Panc1 (cell line): ENCODE data around the gene WWOX. TPM values are rescaled to one million over a fixed set of nuclear protein-coding genes. Genes with fewer than 3 reads are reported as not detected.

Source experiments
- ATAC-seq: fragments of 200-7000 bp; cut with Tn5 transposase; 2 replicates; pipeline ENCODE4 v1.9.1; 2020; ENCODE audit warnings: mild to moderate bottlenecking, moderate library complexity
- BruUV-seq: library from RNA; stranded (reverse); fragments of 400-500 nt; replicated peaks from 2 replicates; lab custom pipeline; 2021; lab: Mats Ljungman, UMichigan
- CTCF ChIA-PET: fragments of 300-600 bp; sonication (Branson Sonifier 250); formaldehyde crosslinking; loops from one replicate; lab custom pipeline; 2022; ENCODE audit warnings: antibody characterized with exemption; lab: Charles Lee
- POLR2A ChIA-PET: fragments of 300-600 bp; sonication (Branson Sonifier 250); formaldehyde crosslinking; loops from one replicate; lab custom pipeline; 2022; ENCODE audit warnings: antibody characterized with exemption; lab: Charles Lee
- DNase-seq: peaks from one replicate; pipeline ENCODE4 v3.0.0-alpha.2; 2010; ENCODE audit warnings: low read depth, low spot score
- H3K27ac ChIP-seq: 2 replicates; pipeline ENCODE4 v1.5.1; 2011; ENCODE audit warnings: mild to moderate bottlenecking, low read length, inconsistent platforms
- H3K27me3 ChIP-seq: fragments of 200-500 bp; sonication (Bioruptor generic); 2 replicates; pipeline ENCODE4 v1.6.0; 2014; ENCODE audit warnings: low read length, inconsistent platforms; ENCODE audit not compliant: control insufficient read depth, insufficient read depth
- H3K36me3 ChIP-seq: fragments of 200-500 bp; sonication (Bioruptor generic); 2 replicates; pipeline ENCODE4 v1.5.1; 2014; ENCODE audit warnings: inconsistent platforms, mild to moderate bottlenecking, low read length, moderate library complexity; ENCODE audit not compliant: control insufficient read depth, insufficient read depth
- H3K4me1 ChIP-seq: 2 replicates; pipeline ENCODE4 v1.5.1; 2011; ENCODE audit warnings: inconsistent platforms, mild to moderate bottlenecking, low read length, moderate library complexity; ENCODE audit not compliant: control insufficient read depth, insufficient read depth
- H3K4me3 ChIP-seq, 2 experiments: 2 replicates each; pipeline ENCODE4 v1.5.1; 2011 to 2012; ENCODE audit warnings: low read depth in 2 of 2, low read length in 2 of 2, mild to moderate bottlenecking in 2 of 2, inconsistent platforms in 1 of 2, moderate library complexity in 1 of 2
- H3K9me3 ChIP-seq: fragments of 200-500 bp; sonication (Bioruptor generic); 2 replicates; pipeline ENCODE4 v1.5.1; 2014; ENCODE audit warnings: low read depth, mild to moderate bottlenecking, inconsistent platforms, low read length, moderate library complexity; ENCODE audit not compliant: control insufficient read depth, insufficient read depth
- POLR2AphosphoS5 ChIP-seq: IDR thresholded peaks from 2 replicates; pipeline ENCODE4 v1.6.1; 2012; ENCODE audit warnings: mild to moderate bottlenecking, low read depth, low read length, moderate library complexity
- SIN3A ChIP-seq: IDR thresholded peaks from 2 replicates; pipeline ENCODE4 v1.6.1; 2012; ENCODE audit warnings: low read depth, mild to moderate bottlenecking, low read length, moderate library complexity, borderline replicate concordance; ENCODE audit not compliant: insufficient read depth
- TCF7L2 ChIP-seq: IDR thresholded peaks from 2 replicates; pipeline ENCODE4 v1.6.1; 2011; ENCODE audit warnings: mild to moderate bottlenecking, low read depth, low read length, inconsistent platforms
- in situ Hi-C: cut with HindIII; loops from 2 replicates; pipeline ENCODE4 v1.10.0; 2016; ENCODE audit warnings: low sequenced_read_pairs, low pct_unique_long_range_greater_than_20kb
- intact Hi-C: fragments of 100-400 bp; cut with micrococcal nuclease; formaldehyde crosslinking; loops from one replicate; pipeline ENCODE4 v1.10.0; 2022; ENCODE audit not compliant: unreplicated experiment
- total RNA-seq: library from RNA; stranded (reverse); gene quantifications from one replicate; pipeline ENCODE4 v1.2.1, GENCODE V29; 2021; ENCODE audit not compliant: unreplicated experiment
- TF ChIP-seq, protein P1 (sequence below): fragments of 450-650 bp; IDR thresholded peaks from 2 replicates; pipeline ENCODE4 v1.5.1; 2017; ENCODE audit warnings: mild to moderate bottlenecking
- TF ChIP-seq, protein P2 (sequence below), 2 experiments: IDR thresholded peaks; 2 replicates each; pipeline ENCODE4 v1.6.1; 2011 to 2012; ENCODE audit warnings: low read depth in 2 of 2, control low read depth in 1 of 2, low read length in 1 of 2, mild to moderate bottlenecking in 1 of 2, moderate library complexity in 1 of 2; ENCODE audit not compliant: insufficient read depth in 1 of 2

The WWOX gene
- total RNA-seq, 1 experiment from 2014 or later = 12.5 TPM

DNA sequence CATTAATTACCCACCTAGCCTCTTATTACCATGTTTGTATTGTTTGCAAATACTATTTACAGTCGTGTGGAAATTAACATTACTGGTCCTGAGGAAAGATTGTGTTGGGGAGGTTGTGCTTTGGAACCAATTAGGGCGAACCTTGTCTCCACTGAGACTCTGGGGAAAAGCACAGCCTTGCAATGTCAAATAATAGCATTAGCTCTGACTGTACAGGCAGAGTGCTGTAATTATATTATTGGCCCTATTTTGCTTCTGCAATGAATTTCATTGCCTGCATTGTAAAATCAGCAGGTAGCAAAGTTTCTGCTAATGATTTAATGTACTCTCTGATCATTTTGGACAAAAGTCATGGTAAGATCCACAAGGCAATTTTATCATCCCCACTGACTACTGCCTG is 97.0 kb downstream of the WWOX start:
- CTCF ChIA-PET = no interaction called here
- DNase-seq = no peak
- no peak overlapping the region for H3K4me3 ChIP-seq

DNA sequence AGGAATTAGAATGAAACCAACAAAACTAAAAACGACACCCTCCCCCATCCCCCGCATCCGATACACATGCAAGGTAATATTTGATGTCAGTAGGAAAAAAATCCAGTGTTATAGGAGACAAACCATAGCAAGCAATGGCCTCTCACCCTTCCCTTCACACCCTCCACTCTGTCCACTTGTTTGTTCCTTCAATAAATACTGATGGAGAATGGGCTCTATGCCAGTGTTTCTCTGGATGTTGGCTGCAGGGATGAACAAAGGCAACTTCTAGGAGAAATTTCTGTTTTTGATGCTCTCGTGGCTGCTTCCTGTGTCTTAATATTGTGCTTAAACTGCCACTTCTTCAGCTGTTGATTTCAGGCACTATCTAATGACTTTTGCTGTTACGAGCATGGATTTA is 98.8 kb downstream of the WWOX start:
- ChIA-PET CTCF (no interaction called here), POLR2A (no interaction called here)
- Histone ChIP-seq H3K9me3 (no peaks in the 10 kb centered on the region), H3K27ac (no peak overlapping the region), H3K4me3 (no peak overlapping the region), H3K27me3 (no peaks in the 10 kb centered on the region), H3K4me1 (no peaks in the 10 kb centered on the region; the same call in 1 of the 2 replicates), H3K36me3 (no peaks in the 10 kb centered on the region)
- no peak for DNase-seq
- no peak for ATAC-seq
- intact Hi-C loops (no loop called here), in situ Hi-C loops (no loop called here)
- no TSS peak for BruUV-seq
- TF ChIP-seq TCF7L2 = no peak
- TF ChIP-seq POLR2AphosphoS5 = no peak
- TF ChIP-seq, protein P1, sequence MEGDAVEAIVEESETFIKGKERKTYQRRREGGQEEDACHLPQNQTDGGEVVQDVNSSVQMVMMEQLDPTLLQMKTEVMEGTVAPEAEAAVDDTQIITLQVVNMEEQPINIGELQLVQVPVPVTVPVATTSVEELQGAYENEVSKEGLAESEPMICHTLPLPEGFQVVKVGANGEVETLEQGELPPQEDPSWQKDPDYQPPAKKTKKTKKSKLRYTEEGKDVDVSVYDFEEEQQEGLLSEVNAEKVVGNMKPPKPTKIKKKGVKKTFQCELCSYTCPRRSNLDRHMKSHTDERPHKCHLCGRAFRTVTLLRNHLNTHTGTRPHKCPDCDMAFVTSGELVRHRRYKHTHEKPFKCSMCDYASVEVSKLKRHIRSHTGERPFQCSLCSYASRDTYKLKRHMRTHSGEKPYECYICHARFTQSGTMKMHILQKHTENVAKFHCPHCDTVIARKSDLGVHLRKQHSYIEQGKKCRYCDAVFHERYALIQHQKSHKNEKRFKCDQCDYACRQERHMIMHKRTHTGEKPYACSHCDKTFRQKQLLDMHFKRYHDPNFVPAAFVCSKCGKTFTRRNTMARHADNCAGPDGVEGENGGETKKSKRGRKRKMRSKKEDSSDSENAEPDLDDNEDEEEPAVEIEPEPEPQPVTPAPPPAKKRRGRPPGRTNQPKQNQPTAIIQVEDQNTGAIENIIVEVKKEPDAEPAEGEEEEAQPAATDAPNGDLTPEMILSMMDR = no peak
- TF ChIP-seq, protein P2, sequence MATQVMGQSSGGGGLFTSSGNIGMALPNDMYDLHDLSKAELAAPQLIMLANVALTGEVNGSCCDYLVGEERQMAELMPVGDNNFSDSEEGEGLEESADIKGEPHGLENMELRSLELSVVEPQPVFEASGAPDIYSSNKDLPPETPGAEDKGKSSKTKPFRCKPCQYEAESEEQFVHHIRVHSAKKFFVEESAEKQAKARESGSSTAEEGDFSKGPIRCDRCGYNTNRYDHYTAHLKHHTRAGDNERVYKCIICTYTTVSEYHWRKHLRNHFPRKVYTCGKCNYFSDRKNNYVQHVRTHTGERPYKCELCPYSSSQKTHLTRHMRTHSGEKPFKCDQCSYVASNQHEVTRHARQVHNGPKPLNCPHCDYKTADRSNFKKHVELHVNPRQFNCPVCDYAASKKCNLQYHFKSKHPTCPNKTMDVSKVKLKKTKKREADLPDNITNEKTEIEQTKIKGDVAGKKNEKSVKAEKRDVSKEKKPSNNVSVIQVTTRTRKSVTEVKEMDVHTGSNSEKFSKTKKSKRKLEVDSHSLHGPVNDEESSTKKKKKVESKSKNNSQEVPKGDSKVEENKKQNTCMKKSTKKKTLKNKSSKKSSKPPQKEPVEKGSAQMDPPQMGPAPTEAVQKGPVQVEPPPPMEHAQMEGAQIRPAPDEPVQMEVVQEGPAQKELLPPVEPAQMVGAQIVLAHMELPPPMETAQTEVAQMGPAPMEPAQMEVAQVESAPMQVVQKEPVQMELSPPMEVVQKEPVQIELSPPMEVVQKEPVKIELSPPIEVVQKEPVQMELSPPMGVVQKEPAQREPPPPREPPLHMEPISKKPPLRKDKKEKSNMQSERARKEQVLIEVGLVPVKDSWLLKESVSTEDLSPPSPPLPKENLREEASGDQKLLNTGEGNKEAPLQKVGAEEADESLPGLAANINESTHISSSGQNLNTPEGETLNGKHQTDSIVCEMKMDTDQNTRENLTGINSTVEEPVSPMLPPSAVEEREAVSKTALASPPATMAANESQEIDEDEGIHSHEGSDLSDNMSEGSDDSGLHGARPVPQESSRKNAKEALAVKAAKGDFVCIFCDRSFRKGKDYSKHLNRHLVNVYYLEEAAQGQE (IDR thresholded peaks at IDR 0.05; ENCODE audit: insufficient read depth in 1 of 2, low read depth in 2 of 2, low read length in 1 of 2) = no peak
- TF ChIP-seq SIN3A = no peak

More for the DNA sequence above, 97.0 kb downstream of the WWOX start:
- H3K27ac ChIP-seq = no peak overlapping the region
- no peaks in the 10 kb centered on the region for H3K27me3 ChIP-seq
- no peaks in the 10 kb centered on the region; the same call in 1 of the 2 replicates for H3K4me1 ChIP-seq
- in situ Hi-C loops = no loop called here
- ATAC-seq = no peak
- POLR2A ChIA-PET = no interaction called here
- intact Hi-C loops = no loop called here
- H3K36me3 ChIP-seq = no peaks in the 10 kb centered on the region
- no TSS peak for BruUV-seq
- no peaks in the 10 kb centered on the region for H3K9me3 ChIP-seq
- TF ChIP-seq, protein P1 = no peak
- TF ChIP-seq TCF7L2 = no peak
- TF ChIP-seq, protein P2 (IDR thresholded peaks at IDR 0.05; ENCODE audit: insufficient read depth in 1 of 2, low read depth in 2 of 2, low read length in 1 of 2) = no peak
- no peak for TF ChIP-seq POLR2AphosphoS5
- TF ChIP-seq SIN3A = no peak
